Endodermal cell (in vitro differentiated cells): ENCODE measurements around the gene LEFTY2. TPM values are rescaled to one million over a fixed set of nuclear protein-coding genes. Genes with fewer than 3 reads are reported as not detected.

Source experiments
- DNase-seq: peaks from one replicate; pipeline ENCODE4 v3.0.0-alpha.2; 2017
- H3K27ac ChIP-seq: 2 replicates; pipeline ENCODE4 v1.5.1; 2013; ENCODE audit warnings: mild to moderate bottlenecking, low read depth, low read length, moderate library complexity
- H3K27me3 ChIP-seq: 2 replicates; pipeline ENCODE4 v1.6.1; 2013; ENCODE audit warnings: mild to moderate bottlenecking, low read length, moderate library complexity; ENCODE audit not compliant: insufficient read depth, control insufficient read depth, poor library complexity, severe bottlenecking
- H3K36me3 ChIP-seq: 2 replicates; pipeline ENCODE4 v1.7.0; 2013; ENCODE audit warnings: mild to moderate bottlenecking, low read length, moderate library complexity; ENCODE audit not compliant: control insufficient read depth, insufficient read depth
- H3K4me1 ChIP-seq: one replicate; pipeline ENCODE4 v1.7.0; 2013; ENCODE audit warnings: low read length; ENCODE audit not compliant: control insufficient read depth, insufficient read depth
- H3K4me3 ChIP-seq: 2 replicates; pipeline ENCODE4 v1.5.1; 2013; ENCODE audit warnings: mild to moderate bottlenecking, low read length, moderate library complexity
- H3K9ac ChIP-seq: 2 replicates; pipeline ENCODE4 v1.6.1; 2013; ENCODE audit warnings: mild to moderate bottlenecking, low read length, moderate library complexity; ENCODE audit not compliant: poor library complexity, severe bottlenecking; ENCODE audit errors: extremely low read depth
- H3K9me3 ChIP-seq: 2 replicates; pipeline ENCODE4 v1.6.1; 2013; ENCODE audit warnings: mild to moderate bottlenecking, low read length, moderate library complexity; ENCODE audit not compliant: control insufficient read depth
- H3K27ac Mint-ChIP-seq: 2 replicates; pipeline ENCODE4 v1.8.0; 2020; ENCODE audit warnings: mixed read lengths
- H3K27me3 Mint-ChIP-seq: 2 replicates; pipeline ENCODE4 v1.8.0; 2021; ENCODE audit warnings: mild to moderate bottlenecking, mixed read lengths; ENCODE audit not compliant: insufficient read depth
- H3K36me3 Mint-ChIP-seq: 2 replicates; pipeline ENCODE4 v1.8.0; 2020; ENCODE audit warnings: low read depth, mixed read lengths
- H3K4me1 Mint-ChIP-seq: 2 replicates; pipeline ENCODE4 v1.8.0; 2020; ENCODE audit warnings: mixed read lengths
- H3K4me3 Mint-ChIP-seq: 2 replicates; pipeline ENCODE4 v1.8.0; 2020; ENCODE audit warnings: mild to moderate bottlenecking, moderate library complexity, mixed read lengths
- H3K9me3 Mint-ChIP-seq: 2 replicates; pipeline ENCODE4 v1.8.0; 2020; ENCODE audit warnings: mild to moderate bottlenecking, mixed read lengths
- CTCF ChIP-seq: fragments of 200-600 bp; sonication (generic); conservative IDR thresholded peaks from 2 replicates; pipeline ENCODE4 v1.5.0; 2021; ENCODE audit warnings: antibody characterized with exemption, mild to moderate bottlenecking
- WGBS, 2 experiments: methylation state at CpG; one replicate each; pipeline versions ENCODE4 v1.1.5 to v1.1.7; 2013; ENCODE audit warnings: missing lambda C conversion rate in 2 of 2, mixed read lengths in 1 of 2; ENCODE audit not compliant: insufficient coverage in 1 of 2, insufficient read length in 1 of 2; 5-methylcytosine and 5-hydroxymethylcytosine counted together
- total RNA-seq, 2 donors: library from RNA; stranded (reverse); fragmentation: NEBNext Ultra II Directional in 1 of 2; extraction: Animal tissue kit (Norgen Biotek cat#: 25700) in 1 of 2; gene quantifications; 2 replicates in 1 of 2; 3 replicates in 1 of 2; pipeline ENCODE4 v1.2.1, GENCODE V29; 2021

The LEFTY2 gene
- total RNA-seq, 2 donors from 2014 or later = 272 to 938 TPM

DNA sequence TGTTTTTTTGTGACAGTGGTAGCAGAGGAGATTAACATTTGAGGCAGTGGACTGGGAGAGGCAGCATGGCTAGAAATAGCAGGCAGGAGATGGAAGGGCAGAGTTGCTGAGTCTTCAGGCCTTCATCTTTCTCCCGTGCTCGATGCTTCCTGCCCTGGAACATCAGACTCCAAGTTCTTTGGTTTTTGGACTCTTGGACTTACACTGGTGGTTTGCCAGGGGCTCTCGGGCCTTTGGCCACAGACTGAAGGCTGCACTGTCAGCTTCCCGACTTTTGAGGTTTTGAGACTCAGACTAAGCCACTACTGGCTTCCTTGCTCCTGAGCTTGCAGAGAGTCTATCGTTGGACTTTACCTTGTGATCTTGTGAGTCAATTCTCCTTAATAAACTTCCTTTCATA is 24.2 kb upstream of the LEFTY2 start:
- no peak for TF ChIP-seq CTCF
- WGBS, 2 experiments = 94 to 95% methylated on average over 4 to 5 of the region's 5 CpGs
- Mint-ChIP-seq H3K27ac (no peak overlapping the region), H3K4me1 (peaks cover 6% of the 10 kb centered on the region), H3K27me3 (peaks cover 20% of the 10 kb centered on the region), H3K36me3 (no peaks in the 10 kb centered on the region), H3K4me3 (no peak overlapping the region), H3K9me3 (peaks cover 10% of the 10 kb centered on the region)
- H3K36me3 ChIP-seq = no peaks in the 10 kb centered on the region
- H3K4me3 ChIP-seq = no peak overlapping the region
- H3K27ac ChIP-seq = no peak overlapping the region
- no peak for DNase-seq
- no peaks in the 10 kb centered on the region for H3K27me3 ChIP-seq
- H3K4me1 ChIP-seq = no peaks in the 10 kb centered on the region
- no peaks in the 10 kb centered on the region for H3K9me3 ChIP-seq
- no peak overlapping the region for H3K9ac ChIP-seq

DNA sequence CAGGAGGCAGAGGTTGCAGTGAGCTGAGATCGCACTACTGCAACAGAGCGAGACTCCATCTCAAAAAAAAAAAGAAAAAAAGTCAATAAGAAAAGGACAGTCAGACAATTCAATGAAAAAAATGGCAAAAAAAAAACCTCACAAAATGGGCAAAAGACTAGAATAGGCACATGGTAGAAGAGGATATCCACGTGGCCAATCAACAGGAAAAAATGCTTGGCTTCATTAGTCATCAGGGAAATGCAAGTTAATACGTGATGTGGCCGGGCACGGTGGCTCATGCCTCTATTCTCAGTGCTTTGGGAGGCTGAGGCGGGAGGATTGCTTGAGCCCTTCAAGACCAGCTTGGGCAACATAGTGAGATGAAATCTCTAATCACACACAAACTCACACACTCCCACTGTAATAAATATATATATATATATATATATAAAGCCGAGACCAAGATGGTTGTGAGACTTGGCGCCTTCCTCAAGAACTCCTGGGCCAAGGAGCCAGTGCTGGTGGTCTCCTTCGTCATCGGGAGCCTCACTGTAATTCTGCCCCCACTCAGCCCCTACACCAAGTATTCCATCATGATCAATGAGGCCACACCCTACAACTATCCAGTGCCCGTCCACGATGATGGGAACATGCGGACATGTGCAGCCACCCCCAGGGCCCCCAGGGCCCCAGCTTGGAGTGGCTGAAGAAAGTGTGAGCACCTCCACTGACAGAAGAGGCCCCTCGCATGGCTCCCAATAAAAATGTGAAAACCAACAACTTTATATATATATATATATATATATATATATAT is 22.9 kb upstream of the LEFTY2 start:
- no peaks in the 10 kb centered on the region for H3K27me3 ChIP-seq
- Mint-ChIP-seq H3K27me3 (peaks cover 23% of the 10 kb centered on the region), H3K9me3 (peaks cover 3% of the 10 kb centered on the region), H3K36me3 (no peaks in the 10 kb centered on the region), H3K27ac (no peak overlapping the region), H3K4me3 (no peak overlapping the region), H3K4me1 (peaks cover 9% of the 10 kb centered on the region)
- no peak overlapping the region for H3K9ac ChIP-seq
- H3K4me3 ChIP-seq = no peak overlapping the region
- H3K4me1 ChIP-seq = no peaks in the 10 kb centered on the region
- no peak overlapping the region for H3K27ac ChIP-seq
- no peak for DNase-seq
- WGBS, 2 experiments = 75 to 97% methylated on average over 9 to 14 of the region's 15 CpGs
- H3K9me3 ChIP-seq = no peaks in the 10 kb centered on the region
- H3K36me3 ChIP-seq = no peaks in the 10 kb centered on the region
- TF ChIP-seq CTCF = no peak

DNA sequence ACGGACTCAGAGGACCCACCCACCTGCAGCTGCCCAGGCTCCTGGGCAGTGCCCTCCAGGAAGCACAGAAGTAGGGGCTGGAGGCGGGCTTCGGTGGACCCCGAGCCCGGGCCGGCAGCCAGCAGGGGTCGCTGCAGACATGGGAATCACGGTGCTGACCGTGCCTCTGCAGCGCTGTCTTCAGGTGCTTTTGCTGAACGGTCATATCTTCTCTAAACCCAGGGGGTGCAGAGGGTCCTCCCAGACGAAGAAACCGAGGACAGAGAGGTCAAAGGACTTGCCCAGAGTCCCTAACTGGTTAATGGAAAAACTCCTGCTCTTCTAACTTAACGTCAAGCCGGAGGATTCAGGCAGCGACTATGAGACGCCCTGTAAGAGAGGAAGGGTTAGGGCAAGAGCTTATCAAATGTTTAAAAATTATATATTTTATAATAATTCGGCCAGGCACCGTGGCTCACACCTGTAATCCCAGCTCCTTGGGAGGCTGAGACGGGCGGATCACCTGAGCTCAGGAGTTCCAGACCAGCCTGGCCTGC is 21.5 kb upstream of the LEFTY2 start:
- H3K4me3 Mint-ChIP-seq = no peak overlapping the region
- peak; percentile 99 for TF ChIP-seq CTCF
- DNase-seq = peak; percentile 96
- Histone ChIP-seq H3K4me3 (no peak overlapping the region), H3K4me1 (peaks cover 3% of the 10 kb centered on the region), H3K36me3 (no peaks in the 10 kb centered on the region), H3K9ac (no peak overlapping the region), H3K27me3 (no peaks in the 10 kb centered on the region), H3K9me3 (no peaks in the 10 kb centered on the region), H3K27ac (no peak overlapping the region)
- H3K4me1 Mint-ChIP-seq = peaks cover 10% of the 10 kb centered on the region
- no peak overlapping the region for H3K27ac Mint-ChIP-seq
- no peaks in the 10 kb centered on the region for H3K36me3 Mint-ChIP-seq
- 40 to 50% methylated on average over 4 to 21 of the region's 21 CpGs for WGBS, 2 experiments
- H3K27me3 Mint-ChIP-seq = peaks cover 25% of the 10 kb centered on the region
- H3K9me3 Mint-ChIP-seq = no peaks in the 10 kb centered on the region
